HG02798 (cell line): ENCODE data around the gene ZBTB8A.
"Not testable (repeated sequence)": the region's sequence is repeated elsewhere in the genome, so short reads cannot be mapped to it uniquely, and the experiment has no call there.

ENCODE experiments used
- ATAC-seq: cut with Tn5 transposase; IDR thresholded peaks from one replicate; pipeline ENCODE4 v1.9.1; 2021; ENCODE audit warnings: mild to moderate bottlenecking; ENCODE audit not compliant: unreplicated experiment, poor library complexity

Gene ZBTB8A

DNA sequence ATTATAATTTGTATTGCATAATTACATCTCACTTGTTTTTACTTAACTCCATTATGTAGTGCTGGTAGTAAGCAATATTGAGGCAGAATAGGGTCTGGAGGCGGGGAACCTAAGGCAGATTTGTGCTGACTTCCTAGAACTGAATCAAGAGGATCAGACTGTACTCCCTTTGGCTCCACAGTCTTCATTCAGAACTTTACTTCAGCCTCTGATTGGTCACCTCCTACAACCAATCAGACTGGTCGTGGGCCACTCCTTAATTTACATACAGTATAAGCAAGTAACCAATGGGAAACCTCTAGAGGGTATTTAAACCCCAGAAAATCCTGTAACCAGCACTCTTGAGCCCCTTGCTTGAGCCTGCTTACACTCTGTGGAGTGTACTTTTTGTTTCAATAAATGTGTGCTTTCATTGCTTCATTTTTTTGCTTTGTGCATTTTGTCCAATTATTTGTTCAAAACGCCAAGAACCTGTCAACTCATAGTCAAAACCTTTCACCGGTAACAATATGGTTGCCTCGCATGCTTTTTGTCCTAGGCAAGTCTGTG is 79.5 kb downstream of the ZBTB8A start:
- ATAC-seq: no peak

DNA sequence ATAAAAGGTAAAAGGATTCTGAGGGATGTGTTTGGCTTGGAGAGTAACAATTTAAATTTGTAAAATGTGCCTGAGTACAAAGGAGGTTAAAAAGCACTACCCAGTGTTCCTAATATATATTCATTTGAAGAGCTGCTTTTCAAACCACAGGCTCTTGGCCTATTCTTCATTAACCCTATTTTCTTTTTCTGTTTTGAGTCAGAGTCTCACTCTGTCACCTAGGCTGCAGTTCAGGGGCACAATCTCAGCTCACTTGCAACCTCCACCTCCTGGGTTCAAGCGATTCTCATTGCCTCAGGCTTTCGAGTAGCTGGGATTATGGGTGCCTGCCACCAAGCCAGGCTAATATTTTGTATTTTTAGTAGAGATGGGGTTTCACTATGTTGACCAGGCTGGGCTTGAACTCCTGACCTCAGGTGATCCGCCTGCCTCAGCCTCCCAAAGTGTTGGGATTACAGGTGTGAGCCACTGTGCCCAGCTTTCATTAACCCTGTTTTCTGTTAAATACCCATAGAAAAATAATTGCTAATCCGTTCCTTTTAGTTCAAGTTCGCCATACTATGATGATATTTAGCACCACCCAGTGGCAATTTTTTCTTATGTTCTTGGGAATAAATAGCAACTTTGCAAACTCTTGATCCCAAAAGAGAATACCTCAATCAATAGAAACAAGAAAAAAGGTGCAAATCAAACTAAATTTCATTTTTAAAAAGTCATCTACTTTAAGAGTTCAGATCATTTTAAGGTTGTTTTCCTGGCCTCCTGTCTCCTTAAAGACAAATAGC is 80.7 kb downstream of the ZBTB8A start:
- ATAC-seq: peak; percentile 71

DNA sequence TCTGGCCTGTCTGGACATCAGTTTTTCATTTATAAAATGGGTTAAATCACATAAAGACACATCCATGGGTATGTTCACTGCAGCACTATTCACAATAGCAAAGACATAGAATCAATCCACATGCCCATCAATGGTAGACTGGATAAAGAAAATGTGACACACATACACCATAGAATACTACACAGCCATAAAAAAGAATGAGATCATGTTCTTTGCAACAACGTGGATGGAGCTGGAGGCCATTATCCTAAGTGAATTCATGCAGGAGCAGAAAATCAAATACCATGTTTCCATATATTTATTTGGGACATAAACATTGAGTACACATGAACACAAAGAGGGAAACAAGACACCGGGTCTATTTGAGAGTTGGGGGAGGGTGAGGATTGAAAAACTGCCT is 83.0 kb downstream of the ZBTB8A start:
- ATAC-seq: no peak

DNA sequence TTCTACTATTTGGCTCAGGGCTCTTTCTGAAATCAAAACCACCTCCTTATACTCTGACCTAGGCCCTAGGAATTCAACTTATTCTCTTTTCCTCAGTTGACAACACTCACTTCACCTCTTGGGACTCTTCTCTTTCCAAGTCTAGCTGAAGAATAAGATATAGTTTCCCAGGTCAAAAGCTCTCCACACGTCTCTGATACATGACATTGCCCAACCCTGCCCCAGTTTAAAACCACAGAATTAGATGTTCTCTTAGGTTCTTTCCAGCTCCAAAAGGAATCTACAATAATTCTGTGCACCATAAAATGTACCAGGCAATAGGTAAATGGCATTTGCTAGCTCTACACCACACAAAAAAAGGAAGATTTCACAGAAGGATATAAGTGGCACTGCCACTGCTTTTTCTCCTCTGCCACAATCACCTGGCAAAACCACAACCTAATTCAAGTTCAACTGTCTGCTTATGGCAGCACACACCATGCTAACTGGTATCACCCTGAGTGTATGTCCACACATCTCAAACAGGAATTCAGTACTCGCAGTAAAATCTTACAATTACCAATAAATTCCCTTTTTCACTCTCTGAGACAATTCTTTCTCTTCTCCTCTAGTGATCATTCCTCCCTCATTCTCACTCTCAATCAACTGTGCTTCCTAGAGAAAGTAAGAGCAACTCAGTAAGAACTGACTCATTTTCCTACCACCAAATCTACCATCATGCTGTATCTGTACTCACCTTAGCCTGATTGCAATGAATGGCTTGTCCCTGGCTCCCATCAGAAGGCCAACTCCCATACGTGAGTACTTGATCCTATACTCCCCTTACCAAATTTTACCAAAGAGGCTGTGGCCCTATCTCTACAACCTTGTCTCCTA is 83.8 kb downstream of the ZBTB8A start:
- no peak for ATAC-seq

DNA sequence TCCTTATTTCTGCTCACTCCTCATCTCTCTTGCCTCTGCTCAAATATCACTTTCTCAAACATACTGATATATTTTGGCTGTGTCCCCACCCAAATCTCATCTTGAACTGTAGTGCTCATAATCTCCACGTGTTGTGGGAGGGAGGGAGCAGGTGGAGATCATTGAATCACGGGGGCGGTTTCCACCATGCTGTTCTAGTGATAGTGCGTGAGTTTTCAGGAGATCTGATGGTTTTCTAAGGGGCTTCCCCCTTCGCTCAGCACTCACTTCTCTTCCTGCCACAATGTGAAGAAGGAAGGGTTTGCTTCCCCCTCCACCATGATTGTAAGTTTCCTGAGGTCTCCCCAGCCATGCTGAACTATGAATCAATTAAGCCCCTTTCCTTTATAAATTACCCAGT is 84.5 kb downstream of the ZBTB8A start:
- no peak for ATAC-seq

DNA sequence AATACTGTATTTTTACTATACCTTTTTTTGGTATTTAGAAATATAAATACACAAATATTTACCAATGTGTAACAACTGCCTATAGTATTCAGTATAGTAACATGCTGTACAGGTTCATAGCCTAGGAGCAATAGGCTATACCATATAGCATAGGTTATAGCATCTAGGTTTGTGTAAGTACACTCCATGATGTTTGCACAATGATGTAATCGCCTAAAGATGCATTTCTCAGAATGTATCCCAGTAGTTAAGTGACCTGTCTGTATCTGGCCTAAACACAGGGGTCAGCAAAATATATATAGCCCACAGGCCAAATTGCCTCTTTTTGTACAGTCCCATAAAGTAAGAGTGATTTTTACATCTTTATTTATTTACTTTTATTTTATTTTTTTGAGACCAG is 86.9 kb downstream of the ZBTB8A start:
- ATAC-seq: no peak

DNA sequence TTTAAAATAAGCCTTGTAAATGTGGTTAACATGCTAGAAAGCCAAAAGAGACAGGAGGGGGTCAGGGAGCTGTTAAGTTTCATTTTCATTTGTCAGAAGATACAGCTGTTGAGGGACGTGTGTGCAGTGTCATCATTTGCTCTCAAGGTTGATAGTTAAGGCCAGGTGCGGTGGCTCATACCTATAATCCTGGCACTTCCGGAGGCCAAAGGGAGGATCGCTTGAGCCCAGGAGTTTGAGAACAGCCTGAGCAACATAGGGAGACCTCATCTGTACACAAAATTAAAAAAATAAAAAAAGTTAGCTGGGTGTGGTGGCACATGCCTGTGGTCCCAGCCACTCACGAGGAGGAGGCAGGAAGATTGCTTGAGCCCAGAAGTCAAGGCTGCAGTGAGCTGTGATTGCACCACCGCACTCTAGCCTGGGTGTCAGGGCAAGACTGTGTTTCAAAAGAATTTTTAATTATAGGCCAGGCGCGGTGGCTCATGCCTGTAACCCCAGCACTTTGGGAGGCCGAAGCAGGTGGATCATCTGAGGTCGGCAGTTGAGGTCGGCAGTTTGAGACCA is 88.5 kb downstream of the ZBTB8A start:
- ATAC-seq: peak; percentile 77

DNA sequence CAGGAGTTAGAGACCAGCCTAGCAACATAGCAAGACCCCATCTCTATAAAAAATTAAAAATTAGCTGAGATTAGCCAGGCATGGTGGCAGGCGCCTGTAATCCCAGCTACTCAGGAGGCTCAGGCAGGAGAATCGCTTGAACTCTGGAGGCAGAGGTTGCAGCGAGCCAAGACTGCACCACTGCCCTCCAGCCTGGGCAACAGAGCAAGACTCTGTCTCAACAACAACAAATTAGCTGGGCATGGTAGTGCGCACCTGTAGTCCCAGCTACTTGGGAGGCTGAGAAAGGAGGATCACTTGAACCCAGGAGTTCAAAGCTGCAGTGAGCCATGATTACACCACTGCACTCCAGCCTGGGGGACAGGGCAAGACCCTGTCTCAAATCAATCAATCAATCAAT is 90.9 kb downstream of the ZBTB8A start:
- ATAC-seq: not testable (repeated sequence)

DNA sequence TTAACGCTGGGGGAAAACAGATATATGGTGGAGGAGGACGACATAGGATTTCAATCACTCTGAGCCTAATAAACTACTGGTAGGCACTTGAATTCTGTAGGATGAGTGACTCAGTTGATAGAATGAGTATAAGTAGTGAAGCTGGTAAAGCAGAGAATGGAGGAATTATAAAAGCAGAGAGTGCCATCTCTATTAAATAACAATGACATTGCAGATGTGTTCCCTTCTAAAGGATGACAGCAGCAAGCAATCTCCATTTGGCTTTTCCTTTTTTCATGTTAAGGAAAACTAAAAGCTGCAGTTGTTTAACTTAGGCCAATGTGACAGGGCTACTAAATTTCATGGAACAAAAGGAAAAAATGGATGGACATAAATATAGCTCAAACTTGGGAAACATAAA is 93.6 kb downstream of the ZBTB8A start:
- no peak for ATAC-seq

DNA sequence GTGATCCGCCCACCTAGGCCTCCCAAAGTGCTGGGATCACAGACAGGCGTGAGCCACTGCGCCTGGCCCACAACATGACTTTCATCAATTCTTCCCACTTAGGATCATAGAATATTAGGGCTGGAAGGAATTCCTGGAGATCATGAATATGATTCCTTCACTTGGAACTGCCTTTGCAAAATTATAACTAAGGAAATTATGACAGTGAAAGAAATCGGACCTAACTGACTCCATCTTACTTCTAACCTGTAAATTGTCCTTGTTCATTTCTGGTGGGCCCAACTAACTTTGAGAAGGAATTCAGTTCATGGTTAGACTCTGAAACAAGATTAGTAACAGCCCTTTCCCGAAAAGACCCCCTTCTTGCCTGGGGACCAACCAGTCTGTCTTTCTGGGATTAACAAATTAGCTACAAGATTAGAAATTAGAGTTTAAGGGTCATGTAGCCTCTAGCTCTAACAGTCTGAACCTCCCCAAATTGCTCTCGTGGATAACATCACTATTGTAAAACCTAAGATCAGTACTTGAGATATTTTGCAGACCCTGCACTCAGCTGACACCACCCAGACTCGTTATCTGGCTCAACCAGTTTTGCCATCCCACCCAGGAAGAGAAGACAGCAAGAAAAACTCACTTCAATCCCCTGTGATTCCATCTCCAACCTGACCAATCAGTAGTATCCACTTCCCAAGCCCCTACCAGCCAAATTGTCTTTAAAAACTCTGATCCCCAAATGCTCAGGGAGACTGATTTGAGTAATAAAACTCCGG is 96.5 kb downstream of the ZBTB8A start:
- ATAC-seq: no peak

DNA sequence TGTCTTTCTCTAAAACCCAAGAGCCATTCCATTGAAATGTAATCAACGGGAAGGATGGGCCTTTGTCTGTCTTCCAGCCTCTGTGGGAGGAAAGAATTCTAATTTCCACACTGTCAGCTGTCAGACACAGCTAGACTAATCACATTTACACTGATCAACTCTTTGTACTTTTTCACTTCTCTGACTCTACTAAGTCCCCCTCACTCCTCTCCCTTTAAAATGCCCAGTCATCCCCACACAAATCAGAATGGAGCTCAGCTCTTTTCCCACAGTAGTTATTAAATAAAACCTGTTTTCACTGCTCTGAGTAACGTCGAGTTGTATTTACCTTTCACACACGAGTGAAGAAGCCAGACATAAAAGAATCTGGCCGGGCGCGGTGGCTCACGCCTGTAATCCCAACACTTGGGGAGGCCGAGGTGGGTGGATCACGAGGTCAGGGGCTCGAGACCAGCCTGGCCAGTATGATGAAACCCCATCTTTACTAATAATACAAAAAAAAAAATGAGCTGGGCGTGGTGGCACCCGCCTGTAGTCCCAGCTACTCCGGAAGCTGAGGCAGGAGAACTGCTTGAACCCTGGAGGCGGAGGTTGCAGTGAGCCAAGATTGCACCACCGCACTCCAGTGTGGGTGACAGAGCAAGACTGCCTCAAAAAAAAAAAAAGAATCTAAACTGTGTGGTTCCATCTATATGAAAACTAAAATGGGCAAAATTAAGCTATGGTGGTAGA is 97.9 kb downstream of the ZBTB8A start:
- ATAC-seq: no peak

DNA sequence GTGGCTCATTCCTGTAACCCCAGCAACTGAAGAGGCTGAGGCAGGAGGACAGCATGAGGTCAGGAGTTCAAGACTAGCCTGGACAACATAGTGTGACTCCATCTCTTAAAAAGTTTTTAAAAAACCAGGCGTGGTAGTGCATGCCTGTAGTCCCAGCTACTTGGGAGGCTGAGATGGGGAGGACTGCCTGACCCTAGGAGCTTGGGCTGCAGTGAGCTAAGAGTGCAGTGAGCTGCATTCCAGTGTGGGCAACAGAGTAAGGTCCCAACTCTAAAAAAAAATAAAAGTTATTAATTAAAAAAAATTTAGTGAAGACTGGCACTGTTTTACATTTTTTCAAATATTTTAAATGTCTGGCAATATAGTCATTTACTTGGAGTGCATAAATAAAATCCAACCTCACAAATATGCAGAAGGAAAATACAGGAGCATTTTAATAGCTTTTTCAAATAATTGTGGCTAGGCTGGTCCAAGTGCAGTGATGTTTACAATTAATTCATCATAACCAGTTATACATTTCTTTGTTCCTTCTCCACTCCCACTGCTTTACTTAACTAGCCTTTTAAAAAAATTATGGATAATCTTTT is 100.4 kb downstream of the ZBTB8A start:
- ATAC-seq: no peak

DNA sequence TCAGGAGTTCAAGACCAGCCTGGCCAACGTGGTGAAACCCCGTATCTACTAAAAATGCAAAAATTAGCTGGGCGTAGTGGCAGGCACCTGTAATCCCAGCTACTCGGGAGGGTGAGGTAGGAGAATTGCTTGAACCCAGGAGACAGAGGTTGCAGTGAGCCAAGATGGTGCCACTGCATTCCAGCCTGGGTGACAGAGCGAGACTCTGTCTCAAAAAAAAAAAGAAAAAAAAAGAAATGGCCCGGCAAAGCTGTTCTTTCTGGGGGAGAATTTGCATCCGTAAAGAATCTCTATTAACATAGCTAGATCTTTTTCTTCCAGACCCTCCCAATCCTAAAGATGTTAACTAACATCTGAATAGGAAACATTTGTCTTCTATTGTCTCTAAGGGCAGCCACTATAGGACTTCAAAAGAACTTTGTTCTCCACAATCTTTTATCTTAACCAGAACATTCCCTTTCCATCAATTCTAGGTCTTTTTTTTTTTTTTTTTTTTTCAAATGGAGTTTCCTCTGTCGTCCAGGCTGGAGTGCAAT is 103.1 kb downstream of the ZBTB8A start:
- ATAC-seq: not testable (repeated sequence)

DNA sequence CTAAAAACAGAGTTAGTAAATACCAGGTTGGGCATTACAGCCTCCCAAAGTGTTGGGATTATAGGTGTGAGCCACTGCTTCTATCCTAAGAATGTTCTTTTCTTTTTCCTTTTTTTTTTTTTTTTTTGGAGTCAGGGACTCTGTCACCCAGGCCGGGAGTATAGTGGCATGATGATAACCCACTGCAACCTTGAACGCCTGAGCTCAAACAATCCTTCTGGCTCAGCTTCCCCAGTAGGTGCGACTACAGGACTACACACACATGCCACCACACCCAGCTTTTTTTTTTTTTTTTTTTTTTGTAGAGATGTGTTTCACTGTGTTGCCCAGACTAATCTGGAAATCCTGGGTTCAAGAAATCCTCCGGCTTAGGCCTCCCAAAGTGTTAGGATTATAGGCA is 105.2 kb downstream of the ZBTB8A start:
- no peak for ATAC-seq

DNA sequence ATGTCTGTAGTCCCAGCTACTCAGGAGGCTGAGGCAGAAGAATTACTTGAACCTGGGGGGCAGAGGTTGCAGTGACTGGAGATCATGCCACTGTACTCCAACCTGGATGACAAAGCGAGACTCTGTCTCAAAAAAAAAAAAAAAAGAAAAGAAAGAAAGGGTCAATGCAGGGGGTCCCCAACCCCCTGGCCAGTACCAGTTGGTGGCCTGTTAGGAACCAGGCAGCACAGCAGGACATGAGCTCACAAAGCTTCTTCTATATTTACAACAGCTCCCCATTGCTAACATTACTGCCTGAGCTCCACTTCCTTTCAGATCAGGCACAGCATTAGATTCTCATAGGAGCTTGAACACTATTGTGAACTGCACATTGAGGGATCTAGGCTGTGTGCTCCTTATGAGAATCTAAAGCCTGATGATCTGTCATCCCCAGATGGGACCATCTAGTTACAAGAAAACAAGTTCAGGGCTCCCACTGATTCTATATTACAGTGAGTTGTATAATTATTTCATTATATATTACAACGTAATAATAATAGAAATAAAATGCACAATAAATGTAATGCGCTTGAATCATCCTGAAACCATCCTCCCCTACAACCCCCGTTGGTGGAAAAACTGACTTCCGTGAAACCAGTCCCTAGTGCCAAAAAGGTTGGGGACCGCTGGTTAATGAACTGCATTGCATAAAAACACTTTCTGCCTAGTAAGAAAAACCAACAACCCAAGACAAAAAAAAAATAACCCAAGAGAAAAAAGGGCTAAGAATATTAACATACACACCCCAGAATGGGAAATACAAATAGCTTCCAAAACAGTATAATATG is 108.3 kb downstream of the ZBTB8A start:
- ATAC-seq: no peak

DNA sequence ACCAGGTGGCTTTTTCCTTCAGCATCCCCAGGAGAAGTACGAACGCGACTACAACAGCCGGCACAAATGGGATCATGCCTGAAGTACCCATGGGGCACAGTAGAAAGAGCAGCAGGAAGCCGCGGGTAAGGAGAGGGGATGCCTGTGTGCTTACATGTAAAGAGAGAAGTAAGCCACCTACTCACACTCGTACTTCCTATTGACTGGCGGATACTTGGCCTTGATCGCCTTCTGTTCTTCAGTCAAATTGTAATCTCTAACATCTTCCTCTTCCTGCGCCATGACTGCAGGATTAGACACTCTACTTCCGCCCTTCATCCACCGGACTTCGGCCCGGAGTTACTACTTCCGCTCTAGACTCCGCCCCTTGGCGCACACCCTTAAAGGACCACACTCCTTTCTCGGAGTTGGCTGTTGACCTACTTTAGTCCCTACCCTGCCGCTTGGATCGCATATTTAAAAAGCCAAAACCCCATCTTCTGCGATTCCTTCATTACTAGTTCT is 111.1 kb downstream of the ZBTB8A start, which contains the start of gene ZBTB8OS:
Gene ZBTB8OS, minus strand, starts transcription at position 303 of the 504 bp plus-strand sequence. Its CDS starts 21 bp downstream, at position 282.
- ATAC-seq: peak; percentile 64

DNA sequence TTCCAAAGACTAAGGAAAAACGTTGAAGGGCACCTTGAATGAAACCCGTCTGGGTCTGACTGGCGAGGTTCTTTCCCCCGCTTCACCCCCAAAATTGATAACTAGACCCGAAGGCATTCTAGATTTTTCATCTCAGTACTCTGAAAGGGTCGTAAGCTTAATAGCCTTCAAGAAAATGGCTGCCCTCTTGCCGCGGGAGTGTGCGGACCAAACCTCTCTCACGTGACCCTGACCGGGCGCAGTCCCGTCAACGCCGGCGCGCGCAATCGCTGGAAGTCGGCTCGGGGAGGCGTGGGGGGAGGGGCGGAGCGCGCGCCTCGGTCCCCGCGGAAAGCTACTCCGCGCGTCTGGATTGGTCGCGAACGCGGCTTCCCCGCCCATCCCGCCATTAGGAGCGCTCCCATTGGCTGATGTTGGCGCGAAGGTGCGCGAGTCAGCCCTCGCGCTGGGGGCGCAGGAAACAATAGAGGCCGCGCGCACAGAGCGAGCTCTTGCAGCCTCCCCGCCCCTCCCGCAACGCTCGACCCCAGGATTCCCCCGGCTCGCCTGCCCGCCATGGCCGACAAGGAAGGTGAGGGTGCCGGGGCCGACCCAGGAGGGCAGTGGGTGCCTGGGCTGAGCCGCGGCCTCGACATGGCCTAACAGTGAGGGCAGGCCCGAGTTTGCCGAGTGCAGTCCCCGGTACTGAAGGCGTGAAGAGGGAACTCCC is 111.7 kb downstream of the ZBTB8A start, which contains the start of gene RBBP4:
Gene RBBP4, plus strand, starts transcription at position 457 of the 709 bp plus-strand sequence. Its CDS starts 99 bp downstream, at position 556.
- ATAC-seq: peak; percentile 91
